Psoas muscle (tissue), 8 donors: ENCODE results near the gene RFX7. TPM values are rescaled to one million over a fixed set of nuclear protein-coding genes. Genes with fewer than 3 reads are reported as not detected.

Source experiments
- ATAC-seq, 4 donors: fragments of 200-7000 bp; cut with Tn5 transposase; one replicate each; pipeline ENCODE4 v1.9.1; 2020; ENCODE audit warnings: moderate library complexity in 3 of 4, mild to moderate bottlenecking in 2 of 4
- DNase-seq, 2 donors: peaks; one replicate each; pipeline ENCODE4 v3.0.0-alpha.2; 2020
- H3K27ac ChIP-seq: fragments of 200-600 bp; one replicate; pipeline ENCODE4 v1.8.0; 2022
- H3K27me3 ChIP-seq, 3 donors: fragments of 200-600 bp in 1 of 3; one replicate each; pipeline versions ENCODE4 v1.6.1 to v1.8.0; 2013 to 2022; ENCODE audit warnings: low read length in 2 of 3, mild to moderate bottlenecking in 2 of 3, moderate library complexity in 1 of 3; ENCODE audit not compliant: insufficient read depth in 3 of 3
- H3K36me3 ChIP-seq, 2 donors: fragments of 200-600 bp in 1 of 2; one replicate each; pipeline versions ENCODE4 v1.6.1 to v1.8.0; 2013 to 2022; ENCODE audit warnings: low read depth in 1 of 2, mild to moderate bottlenecking in 1 of 2, moderate library complexity in 1 of 2; ENCODE audit not compliant: insufficient read depth in 1 of 2
- H3K4me1 ChIP-seq: fragments of 200-600 bp; one replicate; pipeline ENCODE4 v1.8.0; 2022
- H3K4me3 ChIP-seq: fragments of 200-600 bp; one replicate; pipeline ENCODE4 v1.8.0; 2022; ENCODE audit warnings: mild to moderate bottlenecking
- H3K9me3 ChIP-seq: fragments of 200-600 bp; one replicate; pipeline ENCODE4 v1.8.0; 2022
- WGBS, 3 donors: extraction: QIAGEN DNeasy Blood & Tissue Kit; methylation state at CpG; one replicate each; pipeline versions ENCODE4 v1.1.6 to v1.1.7; 2013; 5-methylcytosine and 5-hydroxymethylcytosine counted together
- intact Hi-C, 2 donors: fragments of 100-400 bp; cut with DNase I; formaldehyde crosslinking; loops; one replicate each; pipeline versions ENCODE4 v1.11.0 to v1.14.2; 2022
- polyA plus RNA-seq, 3 donors: library from polyadenylated mRNA; stranded (reverse); fragments of 200-250 nt; gene quantifications; one replicate each; pipeline ENCODE4 v1.2.3, GENCODE V29; 2013
- total RNA-seq, 4 donors: library from RNA; stranded (reverse); fragmentation: NEBNext Ultra II Directional in 2 of 4; extraction: Animal tissue kit (Norgen Biotek cat#: 25700) in 2 of 4; gene quantifications; one replicate each; pipeline versions ENCODE4 v1.2.1 to v1.2.4, GENCODE V29; 2021 to 2023
- TF ChIP-seq, protein P1 (sequence below): fragments of 200-600 bp; IDR thresholded peaks from one replicate; pipeline ENCODE4 v1.8.0; 2022; ENCODE audit warnings: antibody characterized with exemption
- donor health status: healthy with polysubstance abuse.
- donor health status: DM: no; HTN: no; CAD: no; lungs with moderate emphysema.
- donor health status: Bipolar disorder and iron deficiency.
- donor health status: healthy.
- donor health status: DM: yes; HTN: yes; CAD: no.
- donor health status: DM: no; HTN: no; CAD: no.
- donor health status: DM: no; HTN: no; CAD: no.
- donor health status: DM: yes; HTN: yes; CAD: no.

Gene RFX7
- total and polyA plus RNA-seq, 7 donors = 0.83 to 17.6 (median 11.8) TPM

DNA sequence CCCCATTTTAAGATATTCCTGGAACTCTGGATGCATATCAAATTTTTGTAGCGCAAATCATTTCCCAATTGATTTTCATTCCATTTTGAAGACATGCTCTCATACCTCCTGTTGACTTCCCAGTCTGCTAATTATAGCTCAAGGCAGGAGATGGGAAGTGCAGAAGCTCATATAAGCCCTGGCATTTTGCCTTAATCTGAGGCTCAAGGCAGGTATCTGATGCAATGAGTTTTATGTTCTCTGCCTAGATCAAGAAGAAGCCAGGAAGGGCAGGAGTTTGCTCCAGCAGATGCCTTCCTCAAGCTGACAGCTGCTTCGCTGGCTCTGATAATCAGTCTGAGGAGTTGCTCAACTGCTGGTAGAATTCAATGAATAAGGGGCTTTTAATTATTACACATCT lies 184.7 kb downstream of the RFX7 start:
- peak; percentile 75 to 97 (median 94) for ATAC-seq

GRCh38 chr15:56056626-56057025 lies 187.1 kb downstream of the RFX7 start:
- TF ChIP-seq, protein P1, sequence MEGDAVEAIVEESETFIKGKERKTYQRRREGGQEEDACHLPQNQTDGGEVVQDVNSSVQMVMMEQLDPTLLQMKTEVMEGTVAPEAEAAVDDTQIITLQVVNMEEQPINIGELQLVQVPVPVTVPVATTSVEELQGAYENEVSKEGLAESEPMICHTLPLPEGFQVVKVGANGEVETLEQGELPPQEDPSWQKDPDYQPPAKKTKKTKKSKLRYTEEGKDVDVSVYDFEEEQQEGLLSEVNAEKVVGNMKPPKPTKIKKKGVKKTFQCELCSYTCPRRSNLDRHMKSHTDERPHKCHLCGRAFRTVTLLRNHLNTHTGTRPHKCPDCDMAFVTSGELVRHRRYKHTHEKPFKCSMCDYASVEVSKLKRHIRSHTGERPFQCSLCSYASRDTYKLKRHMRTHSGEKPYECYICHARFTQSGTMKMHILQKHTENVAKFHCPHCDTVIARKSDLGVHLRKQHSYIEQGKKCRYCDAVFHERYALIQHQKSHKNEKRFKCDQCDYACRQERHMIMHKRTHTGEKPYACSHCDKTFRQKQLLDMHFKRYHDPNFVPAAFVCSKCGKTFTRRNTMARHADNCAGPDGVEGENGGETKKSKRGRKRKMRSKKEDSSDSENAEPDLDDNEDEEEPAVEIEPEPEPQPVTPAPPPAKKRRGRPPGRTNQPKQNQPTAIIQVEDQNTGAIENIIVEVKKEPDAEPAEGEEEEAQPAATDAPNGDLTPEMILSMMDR = no peak
- Histone ChIP-seq H3K4me3 (no peak overlapping the region), H3K9me3 (no peaks in the 10 kb centered on the region), H3K27ac (no peak overlapping the region), H3K4me1 (peaks cover 4% of the 10 kb centered on the region), H3K27me3 (no peaks in the 10 kb centered on the region), H3K36me3 (no peaks in the 10 kb centered on the region)
- 42 to 58% (median 44%) methylated on average over 7 of the region's 7 CpGs for WGBS, 3 donors
- DNase-seq = no peak
- no peak for ATAC-seq
- intact Hi-C loops = loop anchor here (5.0 to 10.0 kb wide), 3 partner anchors 186 to 532 kb away; partner anchors contain the start of gene RFX7 (in 1 of the 2)

More for the DNA sequence above, 184.7 kb downstream of the RFX7 start:
- DNase-seq = no peak
- intact Hi-C loops = loop anchor here (5.0 to 10.0 kb wide), 3 partner anchors 183 to 534 kb away; partner anchors contain the start of gene RFX7 (in 1 of the 2)
- Histone ChIP-seq H3K27ac (peak overlapping the region; percentile 61), H3K36me3 (no peaks in the 10 kb centered on the region), H3K4me1 (peaks cover 4% of the 10 kb centered on the region), H3K4me3 (no peak overlapping the region), H3K27me3 (no peaks in the 10 kb centered on the region), H3K9me3 (no peaks in the 10 kb centered on the region)
- TF ChIP-seq, protein P1 = no peak
- 20 to 51% (median 27%) methylated on average over 2 of the region's 2 CpGs for WGBS, 3 donors

GRCh38 chr15:56053046-56053400 lies 190.7 kb downstream of the RFX7 start:
- Histone ChIP-seq H3K4me3 (no peak overlapping the region), H3K9me3 (no peaks in the 10 kb centered on the region), H3K27me3 (no peaks in the 10 kb centered on the region), H3K27ac (no peak overlapping the region), H3K4me1 (no peaks in the 10 kb centered on the region), H3K36me3 (no peaks in the 10 kb centered on the region)
- intact Hi-C loops = loop anchor here (5.0 to 10.0 kb wide), 4 partner anchors 61 to 528 kb away; partner anchors contain the start of gene NEDD4 (in 1 of the 2)
- DNase-seq (no peak), ATAC-seq (peak in 1 of 4 donors; percentile 21)
- TF ChIP-seq, protein P1 = no peak

- no peaks in the 10 kb centered on the region for H3K4me1 ChIP-seq
- H3K36me3 ChIP-seq = no peaks in the 10 kb centered on the region
- WGBS, 3 donors = 10 to 20% (median 12%) methylated on average over 2 of the region's 2 CpGs
- H3K9me3 ChIP-seq = no peaks in the 10 kb centered on the region
- DNase-seq (no peak), ATAC-seq (peak; percentile 48 to 77 (median 60))
- intact Hi-C loops = loop anchor here (5.0 to 10.0 kb wide), 4 partner anchors 60 to 528 kb away; partner anchors contain the start of gene NEDD4 (in 1 of the 2)
- H3K27me3 ChIP-seq = no peaks in the 10 kb centered on the region
- H3K4me3 ChIP-seq = no peak overlapping the region
- H3K27ac ChIP-seq = no peak overlapping the region
- TF ChIP-seq, protein P1 = peak; percentile 80
Measured at GRCh38 chr15:56052395-56053045, 191.2 kb downstream of the RFX7 start.
